Measurements from ENCODE around the gene HCAR3.
"Not testable (repeated sequence)": the region's sequence is repeated elsewhere in the genome, so short reads cannot be mapped to it uniquely, and the experiment has no call there.

HCAR3 gene

DNA sequence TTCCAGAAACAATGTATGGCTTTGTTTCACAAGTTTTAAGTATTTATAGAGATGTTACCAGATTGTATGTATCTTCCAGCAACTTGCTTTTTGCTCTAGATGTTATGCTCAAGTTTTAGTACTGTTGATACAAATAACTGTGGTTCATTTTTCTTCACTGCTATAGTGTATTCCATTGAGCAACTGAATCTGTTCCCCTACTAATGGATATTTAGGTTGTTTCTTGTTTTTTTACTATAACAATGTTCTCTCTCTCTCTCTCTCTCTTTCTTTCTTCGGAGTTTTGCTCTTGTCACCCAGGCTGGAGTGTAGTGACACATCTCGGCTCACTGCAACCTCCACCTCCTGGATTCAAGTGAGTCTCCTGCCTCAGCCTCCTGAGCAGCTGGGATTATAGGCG is 30.1 kb downstream of the HCAR3 start:
- no peaks in the 10 kb centered on the region for H3K36me3 ChIP-seq (ENCODE audit: control insufficient read depth, insufficient read depth, low read length)
- H3K9me3 ChIP-seq (ENCODE audit: control insufficient read depth, insufficient read depth, low read length), result no peaks in the 10 kb centered on the region
- no peak overlapping the region for H3K9ac ChIP-seq (ENCODE audit: low read depth, low read length)
- no peaks in the 10 kb centered on the region for H3K27me3 ChIP-seq (ENCODE audit: control insufficient read depth, insufficient read depth, low read length)
- no peak overlapping the region for H3K4me3 ChIP-seq (ENCODE audit: low read depth, low read length)
- H3K4me1 ChIP-seq (ENCODE audit: control insufficient read depth, insufficient read depth, low read length), result no peaks in the 10 kb centered on the region

DNA sequence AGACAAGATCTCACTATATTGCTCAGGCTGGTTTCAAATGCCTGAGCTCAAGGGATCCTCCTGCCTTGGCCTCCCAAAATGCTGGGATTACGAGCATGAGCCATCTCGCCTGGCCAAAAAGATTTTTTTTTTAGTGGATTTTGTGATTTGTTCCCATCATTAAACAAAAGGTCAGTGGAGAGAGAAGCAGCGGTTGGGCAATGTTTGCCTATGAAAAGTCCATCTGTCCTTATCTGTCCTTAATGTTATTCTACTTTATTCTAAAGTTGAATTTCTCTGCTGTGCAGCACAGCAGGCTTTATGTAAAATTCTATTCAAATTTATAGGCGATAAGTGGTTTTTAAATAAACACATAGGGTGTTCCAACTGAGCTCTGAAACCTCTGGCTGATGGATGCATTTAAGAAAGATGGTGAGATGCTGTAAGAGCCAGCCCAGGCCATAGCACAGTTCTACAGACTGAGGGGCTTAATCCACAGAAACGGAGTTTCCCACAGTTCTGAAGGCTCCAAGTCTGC is 32.3 kb downstream of the HCAR3 start:
- H3K9ac ChIP-seq (ENCODE audit: low read depth, low read length), result no peak overlapping the region
- no peak overlapping the region for H3K4me3 ChIP-seq (ENCODE audit: low read depth, low read length)
- no peaks in the 10 kb centered on the region for H3K36me3 ChIP-seq (ENCODE audit: control insufficient read depth, insufficient read depth, low read length)
- H3K9me3 ChIP-seq (ENCODE audit: control insufficient read depth, insufficient read depth, low read length), result no peaks in the 10 kb centered on the region
- H3K4me1 ChIP-seq (ENCODE audit: control insufficient read depth, insufficient read depth, low read length), result no peaks in the 10 kb centered on the region
- H3K27me3 ChIP-seq (ENCODE audit: control insufficient read depth, insufficient read depth, low read length), result no peaks in the 10 kb centered on the region

DNA sequence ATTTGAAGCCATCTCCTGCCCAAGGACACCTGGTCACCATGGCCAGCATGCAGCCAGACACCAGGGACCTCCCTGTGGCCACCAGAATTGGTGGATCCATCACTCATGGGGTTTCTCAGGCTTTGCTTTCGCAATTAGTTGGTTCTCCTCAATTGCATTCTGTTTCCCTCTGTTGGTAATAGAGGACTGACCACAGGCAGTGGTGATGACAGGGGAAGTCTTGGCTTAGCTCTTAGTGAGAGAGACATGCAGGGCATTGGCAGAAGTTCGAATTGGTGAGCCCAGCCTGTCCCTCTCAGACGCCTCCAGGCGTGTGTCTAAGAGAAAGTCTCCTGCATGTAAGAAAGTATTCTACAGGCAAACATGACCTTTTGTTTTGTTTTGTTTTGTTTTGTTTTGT is 34.8 kb downstream of the HCAR3 start:
- no peaks in the 10 kb centered on the region for H3K9me3 ChIP-seq (ENCODE audit: control insufficient read depth, insufficient read depth, low read length)
- no peaks in the 10 kb centered on the region for H3K4me1 ChIP-seq (ENCODE audit: control insufficient read depth, insufficient read depth, low read length)
- no peak overlapping the region for H3K4me3 ChIP-seq (ENCODE audit: low read depth, low read length)
- no peaks in the 10 kb centered on the region for H3K36me3 ChIP-seq (ENCODE audit: control insufficient read depth, insufficient read depth, low read length)
- no peaks in the 10 kb centered on the region for H3K27me3 ChIP-seq (ENCODE audit: control insufficient read depth, insufficient read depth, low read length)
- no peak overlapping the region for H3K9ac ChIP-seq (ENCODE audit: low read depth, low read length)

DNA sequence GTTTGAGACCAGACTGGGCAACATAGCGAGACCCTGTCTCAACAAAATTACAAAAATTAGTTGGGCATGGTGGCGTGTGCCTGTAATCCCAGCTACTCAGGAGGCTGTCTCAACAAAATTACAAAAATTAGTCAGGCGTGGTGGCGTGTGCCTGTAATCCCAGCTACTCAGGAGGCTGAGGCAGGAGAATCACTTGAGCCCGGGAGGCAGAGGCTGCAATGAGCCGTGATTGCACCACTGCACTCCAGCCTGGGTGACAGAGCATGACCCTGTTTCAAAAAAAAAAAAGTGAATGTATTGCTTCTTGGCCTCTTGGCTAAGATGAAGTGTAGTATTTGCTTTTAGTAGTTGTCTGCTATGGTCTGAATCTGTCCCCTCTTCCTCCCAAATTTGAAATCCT is 35.6 kb downstream of the HCAR3 start:
- not testable (repeated sequence) for H3K27me3 ChIP-seq (ENCODE audit: control insufficient read depth, insufficient read depth, low read length); H3K4me1 ChIP-seq (ENCODE audit: control insufficient read depth, insufficient read depth, low read length); H3K4me3 ChIP-seq (ENCODE audit: low read depth, low read length); H3K9ac ChIP-seq (ENCODE audit: low read depth, low read length); H3K36me3 ChIP-seq (ENCODE audit: control insufficient read depth, insufficient read depth, low read length); H3K9me3 ChIP-seq (ENCODE audit: control insufficient read depth, insufficient read depth, low read length)

DNA sequence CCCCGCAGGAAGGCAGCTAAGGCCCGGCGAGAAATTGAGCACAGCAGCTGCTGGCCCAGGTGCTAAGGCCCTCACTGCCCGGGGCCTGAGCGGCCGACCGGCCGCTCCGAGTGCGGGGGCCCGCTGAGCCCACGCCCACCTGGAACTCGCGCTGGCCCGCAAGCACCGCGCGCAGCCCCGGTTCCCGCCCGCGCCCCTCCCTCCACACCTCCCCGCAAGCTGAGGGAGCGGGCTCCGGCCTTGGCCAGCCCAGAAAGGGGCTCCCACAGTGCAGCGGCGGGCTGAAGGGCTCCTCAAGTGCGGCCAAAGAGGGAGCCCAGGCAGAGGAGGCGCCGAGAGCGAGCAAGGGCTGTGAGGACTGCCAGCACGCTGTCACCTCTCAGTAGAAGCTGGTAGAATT is 39.8 kb downstream of the HCAR3 start:
- not testable (repeated sequence) for H3K27me3 ChIP-seq (ENCODE audit: control insufficient read depth, insufficient read depth, low read length); H3K4me3 ChIP-seq (ENCODE audit: low read depth, low read length); H3K36me3 ChIP-seq (ENCODE audit: control insufficient read depth, insufficient read depth, low read length); H3K9ac ChIP-seq (ENCODE audit: low read depth, low read length); H3K9me3 ChIP-seq (ENCODE audit: control insufficient read depth, insufficient read depth, low read length); H3K4me1 ChIP-seq (ENCODE audit: control insufficient read depth, insufficient read depth, low read length)

DNA sequence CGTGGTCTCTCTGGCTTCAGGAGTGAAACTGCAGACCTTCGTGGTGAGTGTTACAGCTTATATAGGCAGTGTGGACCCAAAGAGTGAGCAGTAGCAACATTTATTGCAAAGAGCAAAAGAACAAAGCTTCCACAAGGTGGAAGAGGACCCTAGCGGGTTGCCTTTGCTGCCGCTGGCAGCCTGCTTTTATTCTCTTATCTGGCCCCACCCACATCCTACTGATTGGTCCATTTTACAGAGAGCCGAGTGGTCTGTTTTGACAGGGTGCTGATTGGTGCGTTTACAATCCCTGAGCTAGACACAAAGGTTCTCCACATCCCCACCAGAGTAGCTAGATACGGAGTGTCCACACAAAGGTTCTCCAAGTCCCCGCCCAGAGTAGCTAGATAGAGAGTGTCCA is 40.6 kb downstream of the HCAR3 start:
- not testable (repeated sequence) for H3K9me3 ChIP-seq (ENCODE audit: control insufficient read depth, insufficient read depth, low read length); H3K4me3 ChIP-seq (ENCODE audit: low read depth, low read length); H3K36me3 ChIP-seq (ENCODE audit: control insufficient read depth, insufficient read depth, low read length); H3K27me3 ChIP-seq (ENCODE audit: control insufficient read depth, insufficient read depth, low read length); H3K9ac ChIP-seq (ENCODE audit: low read depth, low read length); H3K4me1 ChIP-seq (ENCODE audit: control insufficient read depth, insufficient read depth, low read length)

DNA sequence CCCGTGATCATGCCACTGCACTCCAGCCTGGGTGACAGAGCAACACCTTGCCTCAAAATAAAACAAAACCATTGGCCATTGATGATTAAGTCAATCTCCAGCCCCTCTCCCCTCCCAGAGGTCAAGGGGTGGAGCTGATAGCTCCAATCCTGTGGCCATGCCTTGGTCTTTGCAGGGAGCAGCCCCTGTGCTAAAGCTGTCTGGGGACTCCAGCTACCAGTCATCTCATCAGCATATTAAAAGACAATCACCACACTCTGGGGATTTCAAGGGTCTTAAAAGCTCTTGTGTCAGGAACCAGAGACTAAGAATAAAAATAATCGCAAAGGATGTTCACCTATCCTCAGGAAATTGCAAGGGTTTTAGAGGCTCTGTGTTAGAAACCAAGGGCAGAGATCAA is 44.1 kb downstream of the HCAR3 start:
- no peak overlapping the region for H3K9ac ChIP-seq (ENCODE audit: low read depth, low read length)
- H3K36me3 ChIP-seq (ENCODE audit: control insufficient read depth, insufficient read depth, low read length), result no peaks in the 10 kb centered on the region
- H3K4me3 ChIP-seq (ENCODE audit: low read depth, low read length), result no peak overlapping the region
- H3K9me3 ChIP-seq (ENCODE audit: control insufficient read depth, insufficient read depth, low read length), result no peaks in the 10 kb centered on the region
- H3K27me3 ChIP-seq (ENCODE audit: control insufficient read depth, insufficient read depth, low read length), result no peaks in the 10 kb centered on the region
- H3K4me1 ChIP-seq (ENCODE audit: control insufficient read depth, insufficient read depth, low read length), result peaks cover 3% of the 10 kb centered on the region

DNA sequence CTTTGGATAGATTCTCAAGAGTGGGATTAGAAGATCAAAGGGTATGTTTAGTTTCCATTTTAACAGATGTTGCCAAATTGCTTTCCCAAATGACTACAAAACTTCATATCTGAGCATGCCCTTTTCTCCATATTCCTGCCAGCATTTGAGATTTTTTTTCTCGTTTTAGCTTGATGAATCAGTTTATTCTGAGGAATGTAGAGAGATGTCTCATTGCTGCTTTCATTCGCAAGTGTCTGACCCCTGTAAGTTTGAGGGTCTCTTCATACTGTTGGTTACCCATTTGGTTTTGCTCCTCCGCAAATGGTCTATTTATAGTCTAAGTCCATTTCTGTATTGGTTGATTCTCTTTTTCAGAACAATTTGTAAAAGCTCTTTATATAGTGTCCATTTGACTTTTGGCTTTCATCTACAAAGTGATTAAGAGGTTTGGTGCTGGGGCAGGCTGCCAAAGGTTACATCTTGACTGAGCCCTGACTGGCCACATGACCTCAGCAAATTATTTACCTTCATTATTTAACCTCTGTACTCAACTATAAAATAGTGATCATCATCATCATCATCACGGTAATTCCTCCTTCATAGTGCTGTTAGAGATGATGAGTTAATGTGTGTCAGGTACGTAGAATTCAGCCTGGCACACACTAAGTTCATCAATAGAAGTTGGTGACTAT is 47.1 kb downstream of the HCAR3 start:
- no peaks in the 10 kb centered on the region for H3K9me3 ChIP-seq (ENCODE audit: control insufficient read depth, insufficient read depth, low read length)
- no peaks in the 10 kb centered on the region for H3K36me3 ChIP-seq (ENCODE audit: control insufficient read depth, insufficient read depth, low read length)
- no peaks in the 10 kb centered on the region for H3K27me3 ChIP-seq (ENCODE audit: control insufficient read depth, insufficient read depth, low read length)
- no peak overlapping the region for H3K9ac ChIP-seq (ENCODE audit: low read depth, low read length)
- no peak overlapping the region for H3K4me3 ChIP-seq (ENCODE audit: low read depth, low read length)
- H3K4me1 ChIP-seq (ENCODE audit: control insufficient read depth, insufficient read depth, low read length), result peaks cover 3% of the 10 kb centered on the region

DNA sequence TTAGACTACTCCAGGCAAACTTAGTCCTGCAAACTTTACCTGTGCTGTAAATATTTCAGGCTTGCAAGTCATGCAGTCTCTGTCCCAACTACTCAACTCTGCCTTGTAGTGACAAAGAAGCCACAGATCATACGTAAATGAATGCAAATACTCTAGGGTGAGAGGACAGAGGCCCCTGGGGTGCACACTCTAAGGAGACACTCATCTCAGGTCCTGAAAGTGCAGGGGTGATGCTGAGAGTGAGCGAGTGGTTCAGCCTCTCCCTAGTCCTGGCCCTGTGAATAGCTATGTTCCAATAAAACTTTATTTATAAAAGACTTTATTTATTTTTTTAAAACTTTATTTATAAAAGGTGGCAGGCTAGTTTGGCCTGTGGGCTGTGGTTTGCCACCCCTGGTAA is 48.3 kb downstream of the HCAR3 start:
- H3K4me1 ChIP-seq (ENCODE audit: control insufficient read depth, insufficient read depth, low read length), result peaks cover 3% of the 10 kb centered on the region
- no peak overlapping the region for H3K4me3 ChIP-seq (ENCODE audit: low read depth, low read length)
- no peaks in the 10 kb centered on the region for H3K36me3 ChIP-seq (ENCODE audit: control insufficient read depth, insufficient read depth, low read length)
- H3K9ac ChIP-seq (ENCODE audit: low read depth, low read length), result no peak overlapping the region
- H3K27me3 ChIP-seq (ENCODE audit: control insufficient read depth, insufficient read depth, low read length), result no peaks in the 10 kb centered on the region
- no peaks in the 10 kb centered on the region for H3K9me3 ChIP-seq (ENCODE audit: control insufficient read depth, insufficient read depth, low read length)

DNA sequence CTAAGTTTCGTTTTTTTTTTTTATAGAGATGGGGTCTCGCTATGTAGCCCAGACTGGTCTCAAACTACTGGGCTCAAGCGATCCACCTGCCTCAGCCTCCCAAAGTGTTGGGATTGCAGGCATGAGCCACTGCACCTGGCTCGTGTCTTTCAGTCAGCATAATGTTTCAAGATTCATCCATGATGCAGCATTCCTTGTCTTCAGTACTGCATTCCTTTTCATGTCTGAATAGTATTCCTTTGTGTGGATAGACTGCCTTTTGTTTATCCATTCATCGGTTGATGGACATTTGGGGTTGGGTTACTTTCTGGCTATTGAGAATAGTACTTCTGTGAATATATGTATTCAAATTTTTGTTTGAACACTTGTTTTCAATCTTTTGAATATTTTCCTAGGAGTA is 50.9 kb downstream of the HCAR3 start:
- Histone ChIP-seq H3K9ac (ENCODE audit: low read depth, low read length) (no peak overlapping the region), H3K4me1 (ENCODE audit: control insufficient read depth, insufficient read depth, low read length) (no peaks in the 10 kb centered on the region), H3K27me3 (ENCODE audit: control insufficient read depth, insufficient read depth, low read length) (no peaks in the 10 kb centered on the region), H3K9me3 (ENCODE audit: control insufficient read depth, insufficient read depth, low read length) (no peaks in the 10 kb centered on the region), H3K4me3 (ENCODE audit: low read depth, low read length) (no peak overlapping the region), H3K36me3 (ENCODE audit: control insufficient read depth, insufficient read depth, low read length) (no peaks in the 10 kb centered on the region)

DNA sequence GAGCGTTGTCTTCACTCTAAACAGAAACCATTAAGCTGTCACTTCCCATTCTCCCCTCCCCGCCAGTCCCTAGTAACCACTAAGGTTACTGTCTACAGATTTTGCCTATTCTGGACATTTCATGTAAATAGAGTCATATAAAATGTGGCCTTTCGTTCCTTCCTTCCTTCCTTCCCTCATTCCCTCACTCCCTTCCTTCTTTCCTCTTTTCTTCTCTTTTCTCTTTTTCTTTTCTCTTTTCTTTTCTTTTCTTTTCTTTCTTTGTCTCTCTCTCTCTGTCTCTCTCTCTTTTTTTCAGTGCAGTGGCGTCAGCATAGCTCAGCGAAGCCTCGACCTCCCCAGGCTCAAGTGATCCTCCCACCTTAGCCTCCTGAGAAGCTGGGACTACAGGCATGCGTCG is 51.3 kb downstream of the HCAR3 start:
- no peaks in the 10 kb centered on the region for H3K36me3 ChIP-seq (ENCODE audit: control insufficient read depth, insufficient read depth, low read length)
- H3K9ac ChIP-seq (ENCODE audit: low read depth, low read length), result no peak overlapping the region
- no peaks in the 10 kb centered on the region for H3K4me1 ChIP-seq (ENCODE audit: control insufficient read depth, insufficient read depth, low read length)
- no peak overlapping the region for H3K4me3 ChIP-seq (ENCODE audit: low read depth, low read length)
- no peaks in the 10 kb centered on the region for H3K27me3 ChIP-seq (ENCODE audit: control insufficient read depth, insufficient read depth, low read length)
- no peaks in the 10 kb centered on the region for H3K9me3 ChIP-seq (ENCODE audit: control insufficient read depth, insufficient read depth, low read length)

Data from iPS-15b (cell line).